Glutamatergic neuron (in vitro differentiated cells): ENCODE measurements around the gene HYAL3. TPM values are rescaled to one million over a fixed set of nuclear protein-coding genes. Genes with fewer than 3 reads are reported as not detected.
A peak's percentile ranks its signal among the peaks of the same experiment; 100 is the strongest.

Experiments
- DNase-seq: peaks from one replicate; pipeline ENCODE4 v3.0.0; 2022
- H3K27ac Mint-ChIP-seq: one replicate; pipeline ENCODE4 v1.8.0; 2020; ENCODE audit warnings: mild to moderate bottlenecking, mixed read lengths, inconsistent platforms; ENCODE audit not compliant: unreplicated experiment
- H3K27me3 Mint-ChIP-seq: one replicate; pipeline ENCODE4 v1.8.0; 2020; ENCODE audit warnings: mild to moderate bottlenecking, moderate library complexity, mixed read lengths, inconsistent platforms; ENCODE audit not compliant: unreplicated experiment
- H3K36me3 Mint-ChIP-seq: one replicate; pipeline ENCODE4 v1.8.0; 2020; ENCODE audit warnings: mild to moderate bottlenecking, mixed read lengths, inconsistent platforms; ENCODE audit not compliant: unreplicated experiment
- H3K4me1 Mint-ChIP-seq: one replicate; pipeline ENCODE4 v1.8.0; 2020; ENCODE audit warnings: mild to moderate bottlenecking, low read depth, mixed read lengths, inconsistent platforms; ENCODE audit not compliant: unreplicated experiment
- H3K4me3 Mint-ChIP-seq: one replicate; pipeline ENCODE4 v1.8.0; 2020; ENCODE audit warnings: mild to moderate bottlenecking, mixed read lengths, inconsistent platforms; ENCODE audit not compliant: unreplicated experiment
- H3K9me3 Mint-ChIP-seq: one replicate; pipeline ENCODE4 v1.8.0; 2020; ENCODE audit warnings: mild to moderate bottlenecking, moderate library complexity, mixed read lengths, inconsistent platforms; ENCODE audit not compliant: unreplicated experiment
- CTCF ChIP-seq: fragments of 200-600 bp; sonication (generic); IDR thresholded peaks from one replicate; pipeline ENCODE4 v1.5.0; 2021; ENCODE audit not compliant: partially characterized antibody, unreplicated experiment
- total RNA-seq: library from RNA; stranded (reverse); fragmentation: NEBNext Ultra II Directional; extraction: Animal tissue kit (Norgen Biotek cat#: 25700); gene quantifications from one replicate; pipeline ENCODE4 v1.2.1, GENCODE V29; 2021; ENCODE audit not compliant: unreplicated experiment

Gene HYAL3
- total RNA-seq, 1 donor from 2014 or later, result 6.9 TPM

- peaks cover 16% of the 10 kb centered on the region for H3K27me3 Mint-ChIP-seq
- peaks cover 17% of the 10 kb centered on the region for H3K9me3 Mint-ChIP-seq
- TF ChIP-seq CTCF, result no peak
- peak overlapping the region; percentile 82 for H3K27ac Mint-ChIP-seq
- H3K36me3 Mint-ChIP-seq, result peaks cover under 1% of the 10 kb centered on the region
- no peak for DNase-seq
- peak overlapping the region; percentile 76 for H3K4me3 Mint-ChIP-seq
- H3K4me1 Mint-ChIP-seq, result peaks cover 26% of the 10 kb centered on the region
Observed at GRCh38 chr3:50334339-50335075, 35.3 kb upstream of the HYAL3 start.

GRCh38 chr3:50333744-50334328 is 34.6 kb upstream of the HYAL3 start:
- H3K9me3 Mint-ChIP-seq, result peaks cover 15% of the 10 kb centered on the region
- no peak for DNase-seq
- H3K27ac Mint-ChIP-seq, result peak overlapping the region; percentile 82
- peaks cover 22% of the 10 kb centered on the region for H3K4me1 Mint-ChIP-seq
- H3K36me3 Mint-ChIP-seq, result no peaks in the 10 kb centered on the region
- peaks cover 12% of the 10 kb centered on the region for H3K27me3 Mint-ChIP-seq
- peak overlapping the region; percentile 76 for H3K4me3 Mint-ChIP-seq
- no peak for TF ChIP-seq CTCF

- DNase-seq, result no peak
- no peak for TF ChIP-seq CTCF
- Mint-ChIP-seq H3K27me3 (peaks cover 4% of the 10 kb centered on the region), H3K4me1 (peaks cover 16% of the 10 kb centered on the region), H3K4me3 (no peak overlapping the region), H3K27ac (no peak overlapping the region), H3K36me3 (no peaks in the 10 kb centered on the region), H3K9me3 (peaks cover 6% of the 10 kb centered on the region)
Observed at GRCh38 chr3:50331364-50331907, 32.2 kb upstream of the HYAL3 start.

GRCh38 chr3:50330330-50330729 is 31.1 kb upstream of the HYAL3 start:
- DNase-seq, result no peak
- Mint-ChIP-seq H3K9me3 (peaks cover 3% of the 10 kb centered on the region), H3K4me1 (peaks cover 10% of the 10 kb centered on the region), H3K36me3 (no peaks in the 10 kb centered on the region), H3K4me3 (no peak overlapping the region), H3K27me3 (no peaks in the 10 kb centered on the region), H3K27ac (no peak overlapping the region)
- TF ChIP-seq CTCF, result no peak
